Naive B cell (primary cell): ENCODE data around the gene MAOB. TPM values are rescaled to one million over a fixed set of nuclear protein-coding genes. Genes with fewer than 3 reads are reported as not detected.
A peak's percentile ranks its signal among the peaks of the same experiment; 100 is the strongest.
"Not testable (repeated sequence)": the region's sequence is repeated elsewhere in the genome, so short reads cannot be mapped to it uniquely, and the experiment has no call there.

Source experiments
- ATAC-seq, 2 donors: fragments of 150-1000 bp; cut with Tn5 transposase; 2 replicates each; pipeline ENCODE4 v1.10.0; 2021; ENCODE audit warnings: low read depth in 2 of 2, mild to moderate bottlenecking in 2 of 2, moderate library complexity in 2 of 2
- DNase-seq: peaks from one replicate; pipeline ENCODE4 v3.0.0; 2022
- H3K27ac Mint-ChIP-seq, 6 donors: one replicate each; pipeline ENCODE4 v1.8.0; 2020 to 2022; ENCODE audit warnings: mild to moderate bottlenecking in 6 of 6, mixed read lengths in 6 of 6, moderate library complexity in 5 of 6, inconsistent platforms in 2 of 6
- H3K27me3 Mint-ChIP-seq, 3 donors: one replicate each; pipeline ENCODE4 v1.8.0; 2021 to 2022; ENCODE audit warnings: mixed read lengths in 3 of 3, mild to moderate bottlenecking in 1 of 3
- H3K36me3 Mint-ChIP-seq, 2 donors: one replicate each; pipeline ENCODE4 v1.8.0; 2020 to 2022; ENCODE audit warnings: mixed read lengths in 2 of 2, inconsistent platforms in 1 of 2, mild to moderate bottlenecking in 1 of 2
- H3K4me1 Mint-ChIP-seq, 3 donors: one replicate each; pipeline ENCODE4 v1.8.0; 2020 to 2022; ENCODE audit warnings: mixed read lengths in 3 of 3, inconsistent platforms in 1 of 3, mild to moderate bottlenecking in 1 of 3, moderate library complexity in 1 of 3
- H3K4me3 Mint-ChIP-seq, 8 donors: one replicate each; pipeline ENCODE4 v1.8.0; 2020 to 2022; ENCODE audit warnings: mild to moderate bottlenecking in 8 of 8, mixed read lengths in 8 of 8, moderate library complexity in 8 of 8, inconsistent platforms in 2 of 8
- H3K9me3 Mint-ChIP-seq, 7 donors: one replicate each; pipeline ENCODE4 v1.8.0; 2020 to 2022; ENCODE audit warnings: mixed read lengths in 7 of 7, mild to moderate bottlenecking in 5 of 7, inconsistent platforms in 2 of 7, moderate library complexity in 1 of 7
- polyA plus RNA-seq, 6 donors: library from polyadenylated mRNA; unstranded; fragments of 300-500 nt; fragmentation: Illumina TruSeq; gene quantifications; one replicate each; pipeline ENCODE4 v1.2.3, GENCODE V29; 2021; ENCODE audit warnings: low read depth in 6 of 6

Gene MAOB
- polyA plus RNA-seq: not detected

DNA sequence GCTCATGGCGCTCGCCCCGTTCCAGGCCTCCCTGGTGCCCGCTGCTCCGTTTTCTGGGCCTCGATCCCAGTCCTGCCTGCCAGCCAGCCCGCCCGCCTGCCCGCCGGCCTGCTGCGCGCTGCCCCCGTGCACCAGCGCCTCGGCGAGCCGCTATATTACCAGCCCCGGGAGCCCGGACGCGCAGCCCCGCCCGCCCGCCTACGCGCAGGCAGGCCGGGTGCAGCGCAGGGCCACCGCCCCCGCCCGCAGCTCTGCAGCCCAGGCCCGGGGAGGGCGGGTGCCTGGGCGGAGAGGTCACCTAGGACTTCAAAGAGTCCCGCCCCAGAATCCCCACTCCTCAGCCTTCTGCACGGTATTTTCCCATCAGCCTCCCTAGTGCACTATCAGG, at the start of gene MAOB:
Gene MAOB, minus strand, starts transcription at position 157 of the 388 bp plus-strand sequence. Its CDS starts 151 bp downstream, at position 6.
- peaks cover 0 to 5% (median 0%) of the 10 kb centered on the region in 3 donors for H3K4me1 Mint-ChIP-seq
- ATAC-seq: peak in 1 of 2 donors; percentile 47
- peak within 1 kb of the TSS in 1 of 8 donors; percentile 21 for H3K4me3 Mint-ChIP-seq
- H3K27ac Mint-ChIP-seq: no peak within 1 kb of the TSS
- H3K27me3 Mint-ChIP-seq: peaks cover 14 to 43% (median 26%) of the 10 kb centered on the region in 3 donors
- no peak for DNase-seq
- H3K36me3 Mint-ChIP-seq: no peaks in the 10 kb centered on the region
- peaks cover 0 to 4% (median 0%) of the 10 kb centered on the region in 7 donors for H3K9me3 Mint-ChIP-seq

DNA sequence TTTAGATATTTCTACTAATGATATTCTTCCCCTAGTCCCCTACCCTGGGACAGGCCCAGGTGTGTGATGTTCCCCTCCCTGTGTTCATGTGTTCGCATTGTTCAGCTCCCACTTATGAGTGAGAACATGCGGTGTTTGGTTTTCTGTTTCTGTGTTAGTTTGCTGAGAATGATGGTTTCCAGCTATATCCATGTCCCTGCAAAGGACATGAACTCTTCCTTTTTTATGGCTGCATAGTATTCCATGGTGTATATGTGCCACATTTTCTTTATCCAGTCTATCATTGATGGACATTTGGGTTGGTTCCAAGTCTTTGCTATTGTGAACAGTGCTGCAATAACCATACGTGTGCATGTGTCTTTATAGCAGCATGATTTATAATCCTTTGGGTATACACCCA, 39.8 kb upstream of the MAOB start:
- H3K27me3 Mint-ChIP-seq: peaks cover 0 to 22% (median 18%) of the 10 kb centered on the region in 3 donors
- not testable (repeated sequence) for H3K36me3 Mint-ChIP-seq, DNase-seq, H3K4me3 Mint-ChIP-seq, H3K4me1 Mint-ChIP-seq, ATAC-seq, H3K27ac Mint-ChIP-seq
- peaks cover 0 to 28% (median 6%) of the 10 kb centered on the region in 7 donors for H3K9me3 Mint-ChIP-seq

DNA sequence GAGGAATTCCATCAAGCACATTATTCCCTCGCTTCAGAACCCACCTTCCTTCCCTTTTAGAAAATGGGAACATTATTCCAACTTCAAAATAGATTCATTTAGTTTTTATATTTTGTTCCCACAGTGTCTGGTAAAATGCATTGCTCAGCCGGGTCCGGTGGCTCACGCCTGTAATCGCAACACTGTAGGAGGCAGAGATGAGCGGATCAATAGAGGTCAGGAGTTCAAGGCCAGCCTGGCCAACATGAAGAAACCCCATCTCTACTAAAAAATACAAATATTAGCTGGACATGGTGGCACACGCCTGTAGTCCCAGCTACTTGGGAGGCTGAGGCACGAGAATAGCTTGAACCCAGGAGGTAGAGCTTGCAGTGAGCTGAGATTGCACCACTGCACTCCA, 28.5 kb upstream of the MAOB start:
- H3K4me1 Mint-ChIP-seq, H3K9me3 Mint-ChIP-seq, H3K27ac Mint-ChIP-seq, H3K36me3 Mint-ChIP-seq, DNase-seq, H3K4me3 Mint-ChIP-seq, H3K27me3 Mint-ChIP-seq, ATAC-seq: not testable (repeated sequence)

DNA sequence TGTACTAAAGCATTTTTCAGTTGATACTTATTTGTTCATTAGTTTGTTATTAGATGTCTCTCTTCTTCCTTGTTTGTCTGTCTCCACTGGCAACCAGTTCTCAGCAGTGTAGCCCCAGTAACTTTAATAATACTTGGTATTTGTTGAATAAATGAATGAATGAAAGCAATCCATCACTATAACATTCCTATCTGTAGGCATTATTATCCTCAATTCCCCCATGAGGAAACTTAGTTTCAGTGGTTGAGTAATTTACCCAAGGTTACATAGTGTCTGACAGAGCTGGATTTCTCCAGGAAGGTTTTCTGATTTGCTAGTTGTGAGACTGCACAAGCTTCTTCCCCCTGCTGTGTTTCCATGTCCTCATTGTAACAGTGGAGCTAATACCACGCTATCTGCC, 27.8 kb upstream of the MAOB start:
- Mint-ChIP-seq H3K36me3 (no peaks in the 10 kb centered on the region), H3K4me3 (no peak overlapping the region), H3K9me3 (peaks cover 0 to 1% (median 0%) of the 10 kb centered on the region in 7 donors), H3K4me1 (no peaks in the 10 kb centered on the region), H3K27me3 (peaks cover 0 to 6% (median 0%) of the 10 kb centered on the region in 3 donors), H3K27ac (no peak overlapping the region)
- no peak for ATAC-seq
- DNase-seq: no peak

DNA sequence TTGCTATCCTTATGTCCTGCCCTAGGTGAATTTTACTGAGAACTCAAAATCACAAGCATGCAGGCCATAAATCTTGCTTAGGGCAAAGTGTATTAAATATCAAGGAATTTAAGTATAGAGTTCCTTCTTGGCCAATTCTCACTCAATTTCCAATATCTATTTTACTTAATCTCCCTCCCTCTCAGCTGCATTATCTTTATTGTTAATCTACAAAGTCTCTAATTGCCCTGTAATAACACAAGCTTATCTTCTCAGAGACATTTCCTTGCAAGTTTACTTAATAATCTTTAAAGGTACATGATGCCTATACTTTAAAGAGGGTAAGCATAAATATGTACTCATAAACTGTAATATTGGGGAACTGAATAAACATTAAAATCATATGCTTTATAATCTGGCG, 26.9 kb upstream of the MAOB start:
- Mint-ChIP-seq H3K4me3 (no peak overlapping the region), H3K27ac (no peak overlapping the region), H3K27me3 (peaks cover 0 to 8% (median 0%) of the 10 kb centered on the region in 3 donors), H3K4me1 (no peaks in the 10 kb centered on the region), H3K9me3 (peaks cover 0 to 1% (median 0%) of the 10 kb centered on the region in 7 donors), H3K36me3 (no peaks in the 10 kb centered on the region)
- no peak for ATAC-seq
- no peak for DNase-seq

DNA sequence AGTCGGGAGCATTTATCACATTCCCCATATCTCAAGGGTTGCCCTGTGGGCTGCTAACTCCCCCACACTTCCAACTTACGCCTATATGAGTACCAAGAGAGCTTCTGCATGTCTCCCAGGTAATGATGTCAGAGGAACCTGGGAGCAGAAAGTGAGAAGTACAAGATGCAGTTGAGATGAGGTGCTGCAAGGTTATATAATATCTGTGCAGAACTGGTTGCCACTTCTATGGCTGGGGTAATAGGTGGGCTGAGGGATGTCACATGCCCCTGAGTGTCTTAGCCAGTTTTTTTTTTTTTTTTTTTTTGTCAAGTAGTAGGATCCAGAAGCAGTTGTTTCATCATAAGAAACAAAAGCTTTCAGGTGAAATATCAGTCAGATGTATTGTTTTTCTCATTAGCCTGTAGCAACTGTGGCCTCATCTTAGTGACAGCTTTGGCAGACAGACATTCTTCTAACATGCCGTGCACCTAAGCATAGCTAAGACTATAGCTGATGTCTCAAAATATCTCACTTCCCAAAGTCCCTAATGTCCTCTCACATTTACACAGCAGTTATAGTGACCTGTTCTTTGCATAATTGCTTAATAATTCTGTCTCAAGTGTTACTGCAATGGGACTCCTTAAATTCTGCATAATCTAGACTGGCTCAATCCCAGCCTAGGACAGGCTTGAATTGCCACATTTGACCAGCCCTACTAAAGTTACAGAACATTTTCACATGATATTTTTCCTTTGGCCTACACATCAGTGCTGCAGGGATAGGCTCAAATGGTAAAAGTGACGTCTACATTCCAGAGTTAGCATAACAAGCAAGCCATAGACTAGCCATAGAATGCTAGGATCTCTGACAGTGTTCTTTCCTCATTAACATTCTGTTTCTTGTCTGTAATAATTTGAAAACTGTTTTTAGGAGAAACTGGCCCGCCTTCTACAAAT, 17.9 kb upstream of the MAOB start:
- Mint-ChIP-seq H3K27ac (no peak overlapping the region), H3K4me1 (no peaks in the 10 kb centered on the region), H3K9me3 (no peaks in the 10 kb centered on the region), H3K36me3 (no peaks in the 10 kb centered on the region), H3K27me3 (peaks cover 0 to 12% (median 4%) of the 10 kb centered on the region in 3 donors), H3K4me3 (no peak overlapping the region)
- DNase-seq: no peak
- ATAC-seq: no peak

DNA sequence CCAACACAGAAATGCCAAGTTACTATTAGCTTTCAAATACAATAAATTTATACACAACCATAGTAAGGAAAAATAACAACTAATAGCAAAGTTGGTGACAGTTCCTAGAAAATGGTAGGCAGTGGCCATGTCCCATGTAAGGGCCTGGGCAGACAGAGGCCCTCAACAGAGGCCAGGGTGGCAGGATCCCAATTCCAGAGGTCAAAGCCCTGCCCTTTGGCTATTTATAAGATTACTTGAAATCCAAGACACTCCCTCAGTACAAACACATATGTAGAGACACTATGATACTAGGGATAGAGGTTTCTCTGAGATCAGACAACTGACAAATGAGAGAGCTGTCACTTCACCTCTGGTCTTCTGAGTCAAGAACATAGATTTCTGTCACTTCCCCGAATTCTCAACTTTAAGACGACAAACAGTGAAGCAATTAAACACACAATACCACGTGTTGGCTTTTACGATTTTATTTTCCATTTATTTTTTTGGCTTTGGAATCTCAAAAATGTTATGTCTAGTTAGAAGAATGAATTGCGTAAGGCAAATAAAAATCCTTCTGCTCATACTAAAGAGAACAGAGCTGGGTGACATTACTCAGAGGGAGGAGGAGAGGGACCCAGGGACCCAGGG, 16.3 kb upstream of the MAOB start:
- H3K27ac Mint-ChIP-seq: no peak overlapping the region
- H3K4me1 Mint-ChIP-seq: no peaks in the 10 kb centered on the region
- peaks cover 0 to 8% (median 4%) of the 10 kb centered on the region in 3 donors for H3K27me3 Mint-ChIP-seq
- ATAC-seq (no peak), DNase-seq (no peak)
- H3K4me3 Mint-ChIP-seq: peak overlapping the region in 1 of 8 donors; percentile 34
- H3K9me3 Mint-ChIP-seq: no peaks in the 10 kb centered on the region
- H3K36me3 Mint-ChIP-seq: no peaks in the 10 kb centered on the region

DNA sequence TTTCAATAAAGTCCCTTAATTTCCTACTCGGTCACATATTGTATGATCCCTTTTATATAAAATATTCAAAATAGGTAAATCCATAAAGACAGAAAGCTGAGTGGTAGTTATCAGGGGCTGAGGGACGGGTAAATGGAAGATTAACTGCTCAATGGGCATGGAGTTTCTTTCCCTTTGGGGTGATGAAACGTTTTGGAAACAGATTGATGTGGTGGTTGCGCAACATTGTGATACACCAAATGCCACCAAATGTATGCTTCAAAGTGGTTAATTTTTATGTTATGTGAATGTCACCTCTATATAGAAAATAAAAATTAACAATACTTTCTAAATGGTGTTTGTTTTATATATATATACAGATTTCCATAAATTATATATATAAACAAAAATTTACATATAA, 15.0 kb upstream of the MAOB start:
- peaks cover 0 to 8% (median 4%) of the 10 kb centered on the region in 3 donors for H3K27me3 Mint-ChIP-seq
- no peak for DNase-seq
- no peak for ATAC-seq
- H3K36me3 Mint-ChIP-seq: no peaks in the 10 kb centered on the region
- H3K9me3 Mint-ChIP-seq: no peaks in the 10 kb centered on the region
- peaks cover 0 to 2% (median 0%) of the 10 kb centered on the region in 3 donors for H3K4me1 Mint-ChIP-seq
- no peak overlapping the region for H3K27ac Mint-ChIP-seq
- H3K4me3 Mint-ChIP-seq: no peak overlapping the region

DNA sequence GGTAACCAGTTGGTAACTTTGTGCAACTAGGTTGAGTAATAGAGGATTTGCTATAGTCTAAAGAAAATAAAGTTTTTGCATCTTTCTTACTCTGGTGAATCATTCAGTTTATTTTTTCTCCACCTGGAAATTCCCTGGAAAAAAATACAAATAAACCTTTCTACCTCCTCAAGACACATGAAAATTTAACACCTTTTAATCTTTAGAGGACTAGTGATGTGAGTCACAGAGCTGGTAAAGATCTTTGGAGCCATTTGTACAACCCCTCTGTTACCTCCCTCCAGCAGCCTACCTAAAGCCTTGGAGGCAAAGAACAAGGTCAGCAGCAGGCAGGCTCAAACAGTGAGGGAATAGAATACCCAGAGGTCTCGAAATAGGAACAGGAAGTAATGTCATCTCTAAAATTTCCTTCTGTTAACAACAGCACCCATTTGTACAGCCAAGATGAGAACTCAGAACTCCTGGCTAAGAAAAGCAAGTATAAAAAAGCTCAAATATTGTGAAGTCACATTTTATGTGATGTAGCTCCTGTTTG, 10.2 kb upstream of the MAOB start:
- Mint-ChIP-seq H3K4me1 (peaks cover 0 to 2% (median 0%) of the 10 kb centered on the region in 3 donors), H3K27me3 (peaks cover 0 to 7% (median 0%) of the 10 kb centered on the region in 3 donors), H3K4me3 (peak overlapping the region in 1 of 8 donors; percentile 59), H3K27ac (no peak overlapping the region), H3K36me3 (peaks cover 0 to 7% of the 10 kb centered on the region in 2 donors), H3K9me3 (peaks cover 2 to 20% (median 7%) of the 10 kb centered on the region in 7 donors)
- ATAC-seq (no peak), DNase-seq (no peak)

DNA sequence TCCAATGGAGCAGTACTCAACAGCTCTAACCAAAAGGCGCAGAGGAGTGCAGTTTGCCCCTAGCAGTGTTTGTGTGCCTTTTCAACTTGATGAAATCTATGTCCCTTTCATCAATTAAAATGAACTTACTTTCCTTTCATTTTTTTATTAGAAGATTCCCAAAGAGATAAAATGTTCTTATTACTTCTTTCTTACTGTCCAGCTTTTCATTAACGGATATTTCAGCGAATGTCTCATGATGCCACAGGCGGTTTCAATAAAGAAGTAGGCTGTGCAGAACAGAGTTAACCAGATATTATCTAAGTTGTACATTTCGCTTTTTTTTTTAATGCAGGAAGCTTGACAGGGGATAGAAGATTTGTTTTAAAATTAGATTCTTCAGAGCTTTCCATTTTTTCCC, 3.4 kb upstream of the MAOB start:
- H3K4me3 Mint-ChIP-seq: no peak overlapping the region

DNA sequence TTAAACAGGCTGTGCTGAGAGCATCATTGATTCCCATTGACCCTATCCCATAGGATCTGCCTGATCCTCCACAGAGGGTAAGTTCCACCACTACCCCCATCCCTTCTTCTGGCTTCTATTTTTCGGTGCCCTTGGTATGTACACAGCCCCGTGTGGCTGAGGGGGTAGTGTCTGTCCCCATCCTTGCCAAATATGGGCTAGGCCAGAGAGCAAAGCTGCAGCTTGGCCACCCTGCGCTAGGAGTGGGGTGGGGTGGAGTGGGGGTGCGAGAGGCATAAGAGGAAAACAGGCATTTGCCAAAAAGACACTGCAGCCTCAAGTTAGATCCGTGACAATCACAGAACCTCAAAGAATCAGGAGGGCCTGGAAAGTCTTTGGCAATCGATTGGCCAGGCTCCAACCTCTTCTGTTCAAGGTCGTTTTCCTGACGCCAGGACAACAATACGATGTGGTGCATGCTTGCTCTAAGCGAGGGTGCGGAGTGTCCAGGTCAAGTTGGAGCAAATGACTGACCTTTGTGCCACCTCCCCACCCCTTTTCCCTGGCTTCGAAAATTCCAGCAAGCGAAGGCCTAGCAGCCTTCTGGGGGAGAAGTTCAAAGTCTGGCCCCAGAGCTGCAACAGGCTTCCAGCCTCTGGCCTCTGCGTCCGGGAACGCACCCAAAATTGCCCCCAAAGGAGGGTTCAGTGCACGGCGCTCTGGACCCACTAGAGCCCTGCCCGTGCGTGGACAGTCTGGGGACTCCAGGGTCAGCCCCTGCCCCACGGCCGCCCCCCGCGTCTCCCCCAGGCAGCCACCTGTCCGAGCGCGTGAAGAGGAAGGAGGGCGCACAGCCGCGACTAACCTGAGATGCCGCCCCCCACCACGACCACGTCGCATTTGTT, 598 bp downstream of the MAOB start:
- Mint-ChIP-seq H3K27ac (no peak overlapping the region), H3K27me3 (peaks cover 14 to 43% (median 26%) of the 10 kb centered on the region in 3 donors), H3K4me3 (no peak overlapping the region), H3K36me3 (no peaks in the 10 kb centered on the region), H3K9me3 (peaks cover 0 to 4% (median 0%) of the 10 kb centered on the region in 7 donors), H3K4me1 (peaks cover 0 to 9% (median 0%) of the 10 kb centered on the region in 3 donors)
- DNase-seq (no peak), ATAC-seq (no peak)

More for the DNA sequence above, 3.4 kb upstream of the MAOB start:
- Mint-ChIP-seq H3K4me1 (peaks cover 0 to 5% (median 0%) of the 10 kb centered on the region in 3 donors), H3K27ac (no peak overlapping the region), H3K27me3 (peaks cover 6 to 27% (median 11%) of the 10 kb centered on the region in 3 donors), H3K9me3 (peaks cover 2 to 20% (median 7%) of the 10 kb centered on the region in 7 donors), H3K36me3 (peaks cover 0 to 7% of the 10 kb centered on the region in 2 donors)
- no peak for ATAC-seq
- DNase-seq: no peak

DNA sequence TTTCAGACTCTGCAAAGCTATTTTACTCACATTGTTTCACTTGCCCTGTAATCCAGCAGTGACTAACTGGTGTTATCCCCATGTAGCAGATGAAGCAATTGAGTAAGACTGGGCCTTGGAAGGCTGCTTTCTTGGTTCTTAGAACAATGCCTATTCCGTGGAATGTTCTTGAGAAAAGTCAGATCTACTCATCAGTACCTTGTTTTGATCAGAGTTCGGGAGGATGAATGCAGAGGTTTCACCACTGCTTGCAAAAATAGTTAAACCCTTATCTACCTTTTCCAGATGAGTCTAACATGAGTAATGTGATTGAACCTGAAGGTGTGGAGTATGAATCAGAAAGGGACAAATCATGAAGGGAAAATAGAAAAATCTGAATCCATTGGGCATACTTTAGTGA, 1.8 kb downstream of the MAOB start:
- no peak overlapping the region for H3K4me3 Mint-ChIP-seq
- H3K9me3 Mint-ChIP-seq: peaks cover 0 to 4% (median 0%) of the 10 kb centered on the region in 7 donors
- no peaks in the 10 kb centered on the region for H3K36me3 Mint-ChIP-seq
- DNase-seq (no peak), ATAC-seq (no peak)
- no peak overlapping the region for H3K27ac Mint-ChIP-seq
- peaks cover 0 to 10% (median 0%) of the 10 kb centered on the region in 3 donors for H3K4me1 Mint-ChIP-seq
- H3K27me3 Mint-ChIP-seq: peaks cover 14 to 43% (median 26%) of the 10 kb centered on the region in 3 donors
